ENCODE measurements around the gene NR3C2.

The NR3C2 gene

DNA sequence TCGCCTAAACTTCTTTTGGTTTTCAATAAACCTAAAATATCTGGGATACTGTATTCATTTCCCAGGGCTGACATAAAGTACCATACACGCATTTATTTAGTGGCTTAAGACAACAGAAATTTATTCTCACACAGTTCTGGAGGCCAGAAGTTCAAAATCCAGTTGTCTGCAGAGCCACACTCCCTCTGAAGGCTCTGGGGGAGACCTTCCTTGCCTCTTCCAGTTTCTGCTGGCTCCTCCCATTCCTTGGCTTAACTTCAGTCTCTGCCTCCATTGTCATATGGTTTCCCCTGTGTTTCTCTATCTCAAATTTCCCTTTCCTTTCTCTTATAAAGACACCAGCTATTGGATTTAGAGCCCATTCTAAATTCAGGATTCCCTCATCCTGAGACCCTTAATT is 44.4 kb downstream of the NR3C2 start:
- H3K27ac ChIP-seq (ENCODE audit: low read length) = no peak overlapping the region
- TF ChIP-seq EZH2 (optimal IDR thresholded peaks at IDR 0.05; ENCODE audit: low read depth, low read length) = no peak
- no peak for TF ChIP-seq EZH2phosphoT487 (IDR thresholded peaks at IDR 0.05; ENCODE audit: low read length)
- TF ChIP-seq, protein P1, sequence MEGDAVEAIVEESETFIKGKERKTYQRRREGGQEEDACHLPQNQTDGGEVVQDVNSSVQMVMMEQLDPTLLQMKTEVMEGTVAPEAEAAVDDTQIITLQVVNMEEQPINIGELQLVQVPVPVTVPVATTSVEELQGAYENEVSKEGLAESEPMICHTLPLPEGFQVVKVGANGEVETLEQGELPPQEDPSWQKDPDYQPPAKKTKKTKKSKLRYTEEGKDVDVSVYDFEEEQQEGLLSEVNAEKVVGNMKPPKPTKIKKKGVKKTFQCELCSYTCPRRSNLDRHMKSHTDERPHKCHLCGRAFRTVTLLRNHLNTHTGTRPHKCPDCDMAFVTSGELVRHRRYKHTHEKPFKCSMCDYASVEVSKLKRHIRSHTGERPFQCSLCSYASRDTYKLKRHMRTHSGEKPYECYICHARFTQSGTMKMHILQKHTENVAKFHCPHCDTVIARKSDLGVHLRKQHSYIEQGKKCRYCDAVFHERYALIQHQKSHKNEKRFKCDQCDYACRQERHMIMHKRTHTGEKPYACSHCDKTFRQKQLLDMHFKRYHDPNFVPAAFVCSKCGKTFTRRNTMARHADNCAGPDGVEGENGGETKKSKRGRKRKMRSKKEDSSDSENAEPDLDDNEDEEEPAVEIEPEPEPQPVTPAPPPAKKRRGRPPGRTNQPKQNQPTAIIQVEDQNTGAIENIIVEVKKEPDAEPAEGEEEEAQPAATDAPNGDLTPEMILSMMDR (IDR thresholded peaks at IDR 0.05; ENCODE audit: low read length) = no peak
- no peaks in the 10 kb centered on the region for H3K36me3 ChIP-seq (replicated peaks; ENCODE audit: insufficient read depth, low read length)
- no peaks in the 10 kb centered on the region for H3K9me2 ChIP-seq (replicated peaks; ENCODE audit: insufficient read depth, low read length)
- H4K20me1 ChIP-seq (ENCODE audit: insufficient read depth, low read length) = no peaks in the 10 kb centered on the region
- no peaks in the 10 kb centered on the region for H3K4me1 ChIP-seq (ENCODE audit: low read length)
- no peak overlapping the region for H3K4me2 ChIP-seq (ENCODE audit: low read depth, low read length)
- H3K4me3 ChIP-seq (ENCODE audit: low read length) = no peak overlapping the region
- no peak overlapping the region for H3K9ac ChIP-seq (ENCODE audit: low read length)
- no peak for DNase-seq
- no peaks in the 10 kb centered on the region for H3K79me2 ChIP-seq (ENCODE audit: low read length)
- H3F3A ChIP-seq (ENCODE audit: insufficient read depth, low read length) = no peaks in the 10 kb centered on the region
- no peaks in the 10 kb centered on the region for H3K9me3 ChIP-seq (replicated peaks; ENCODE audit: insufficient read depth, low read length)
- H3K27me3 ChIP-seq (replicated peaks; ENCODE audit: insufficient read depth, low read length) = no peaks in the 10 kb centered on the region
- no peak overlapping the region for H2AFZ ChIP-seq (ENCODE audit: low read length)

DNA sequence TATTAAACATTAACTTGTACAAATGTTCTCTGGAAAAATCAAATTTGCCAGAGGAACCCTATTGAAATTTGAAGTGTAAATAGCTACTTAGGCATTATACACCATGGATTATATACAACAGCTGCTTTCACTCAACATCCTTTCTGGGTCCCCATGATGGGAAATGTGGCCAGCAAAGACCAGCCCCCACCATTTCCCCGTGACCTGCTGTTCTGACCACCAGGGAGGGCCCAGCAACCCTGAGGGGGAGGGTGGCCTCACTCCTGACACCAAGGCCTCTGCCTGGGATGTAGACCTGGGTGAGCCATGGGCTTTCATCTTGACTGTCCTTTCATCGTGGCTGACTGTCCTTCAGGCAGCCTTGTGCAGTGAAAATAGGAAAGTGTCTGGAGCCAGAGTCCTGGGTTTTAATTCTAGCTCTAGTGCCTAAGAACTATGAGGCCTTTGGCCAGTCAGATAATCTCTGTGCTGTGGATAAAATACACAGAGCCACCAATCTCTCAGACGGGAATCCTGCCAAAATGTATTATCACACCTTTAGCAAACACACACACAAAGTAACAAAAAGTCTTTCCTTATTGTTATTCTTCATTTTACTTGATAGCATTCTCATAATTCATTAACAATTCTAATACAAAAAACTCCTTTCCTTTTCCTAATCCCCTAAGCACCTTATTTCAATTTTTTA is 45.1 kb downstream of the NR3C2 start:
- TF ChIP-seq EZH2 (optimal IDR thresholded peaks at IDR 0.05; ENCODE audit: low read depth, low read length) (no peak), EZH2phosphoT487 (IDR thresholded peaks at IDR 0.05; ENCODE audit: low read length) (no peak)
- H2AFZ ChIP-seq (ENCODE audit: low read length) = no peak overlapping the region
- H3K9me2 ChIP-seq (replicated peaks; ENCODE audit: insufficient read depth, low read length) = no peaks in the 10 kb centered on the region
- H3K9ac ChIP-seq (ENCODE audit: low read length) = no peak overlapping the region
- H3K4me2 ChIP-seq (ENCODE audit: low read depth, low read length) = no peak overlapping the region
- H3F3A ChIP-seq (ENCODE audit: insufficient read depth, low read length) = no peaks in the 10 kb centered on the region
- H3K4me1 ChIP-seq (ENCODE audit: low read length) = no peaks in the 10 kb centered on the region
- no peaks in the 10 kb centered on the region for H3K27me3 ChIP-seq (replicated peaks; ENCODE audit: insufficient read depth, low read length)
- no peaks in the 10 kb centered on the region for H3K36me3 ChIP-seq (replicated peaks; ENCODE audit: insufficient read depth, low read length)
- H3K27ac ChIP-seq (ENCODE audit: low read length) = no peak overlapping the region
- no peaks in the 10 kb centered on the region for H3K79me2 ChIP-seq (ENCODE audit: low read length)
- no peak for DNase-seq
- H3K9me3 ChIP-seq (replicated peaks; ENCODE audit: insufficient read depth, low read length) = no peaks in the 10 kb centered on the region
- no peak overlapping the region for H3K4me3 ChIP-seq (ENCODE audit: low read length)
- no peaks in the 10 kb centered on the region for H4K20me1 ChIP-seq (ENCODE audit: insufficient read depth, low read length)

DNA sequence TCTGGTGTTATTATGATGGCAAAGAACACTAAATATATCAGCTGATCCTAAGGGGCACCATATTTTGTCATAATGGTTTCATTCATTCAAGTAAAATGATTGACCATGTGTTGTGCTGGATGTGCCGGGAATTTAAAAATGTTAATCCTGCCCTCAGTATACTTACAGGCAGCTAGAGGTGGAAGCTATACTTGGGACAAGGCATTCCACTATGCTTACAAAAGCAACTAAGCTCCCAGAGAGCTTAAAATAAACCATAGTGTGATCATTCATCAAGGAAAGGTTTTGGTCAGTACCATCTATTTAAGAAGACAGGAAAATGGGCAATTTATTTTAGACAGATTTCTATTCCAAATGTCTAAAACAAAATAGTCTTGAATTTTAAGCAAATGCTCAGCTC is 46.4 kb downstream of the NR3C2 start:
- H3K4me1 ChIP-seq (ENCODE audit: low read length) = no peaks in the 10 kb centered on the region
- H4K20me1 ChIP-seq (ENCODE audit: insufficient read depth, low read length) = no peaks in the 10 kb centered on the region
- no peak overlapping the region for H2AFZ ChIP-seq (ENCODE audit: low read length)
- no peaks in the 10 kb centered on the region for H3K9me3 ChIP-seq (replicated peaks; ENCODE audit: insufficient read depth, low read length)
- H3F3A ChIP-seq (ENCODE audit: insufficient read depth, low read length) = no peaks in the 10 kb centered on the region
- TF ChIP-seq EZH2phosphoT487 (IDR thresholded peaks at IDR 0.05; ENCODE audit: low read length) (no peak), EZH2 (optimal IDR thresholded peaks at IDR 0.05; ENCODE audit: low read depth, low read length) (no peak)
- TF ChIP-seq, protein P1 (IDR thresholded peaks at IDR 0.05; ENCODE audit: low read length) = no peak
- no peak for DNase-seq
- no peak overlapping the region for H3K4me3 ChIP-seq (ENCODE audit: low read length)
- H3K9ac ChIP-seq (ENCODE audit: low read length) = no peak overlapping the region
- H3K27ac ChIP-seq (ENCODE audit: low read length) = no peak overlapping the region
- H3K36me3 ChIP-seq (replicated peaks; ENCODE audit: insufficient read depth, low read length) = no peaks in the 10 kb centered on the region
- no peaks in the 10 kb centered on the region for H3K9me2 ChIP-seq (replicated peaks; ENCODE audit: insufficient read depth, low read length)
- H3K4me2 ChIP-seq (ENCODE audit: low read depth, low read length) = no peak overlapping the region
- H3K27me3 ChIP-seq (replicated peaks; ENCODE audit: insufficient read depth, low read length) = no peaks in the 10 kb centered on the region
- no peaks in the 10 kb centered on the region for H3K79me2 ChIP-seq (ENCODE audit: low read length)

DNA sequence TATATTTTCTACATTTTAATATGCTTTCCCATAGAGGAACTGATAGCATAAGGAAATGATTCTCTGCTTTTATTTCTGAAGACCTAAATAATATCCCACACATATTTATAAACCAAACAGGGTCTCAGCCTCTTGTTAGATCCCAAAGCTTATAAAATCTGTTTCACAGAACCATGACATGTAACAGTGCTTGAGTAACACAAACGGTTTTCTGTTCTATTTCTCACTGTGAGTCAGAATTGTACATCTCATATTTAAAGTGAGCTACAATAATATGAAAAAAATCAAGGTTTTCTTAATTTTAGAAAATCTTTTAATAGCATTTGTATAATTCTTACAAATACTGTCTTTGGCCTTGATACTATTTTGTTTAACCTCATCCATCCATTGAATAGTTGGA is 51.2 kb downstream of the NR3C2 start:
- Histone ChIP-seq H3F3A (ENCODE audit: insufficient read depth, low read length) (no peaks in the 10 kb centered on the region), H3K4me3 (ENCODE audit: low read length) (no peak overlapping the region), H3K4me1 (ENCODE audit: low read length) (no peaks in the 10 kb centered on the region), H3K36me3 (replicated peaks; ENCODE audit: insufficient read depth, low read length) (no peaks in the 10 kb centered on the region), H3K27me3 (replicated peaks; ENCODE audit: insufficient read depth, low read length) (no peaks in the 10 kb centered on the region), H3K4me2 (ENCODE audit: low read depth, low read length) (no peak overlapping the region), H3K79me2 (ENCODE audit: low read length) (no peaks in the 10 kb centered on the region), H3K9ac (ENCODE audit: low read length) (no peak overlapping the region), H3K27ac (ENCODE audit: low read length) (no peak overlapping the region), H3K9me3 (replicated peaks; ENCODE audit: insufficient read depth, low read length) (no peaks in the 10 kb centered on the region), H2AFZ (ENCODE audit: low read length) (no peak overlapping the region), H3K9me2 (replicated peaks; ENCODE audit: insufficient read depth, low read length) (no peaks in the 10 kb centered on the region), H4K20me1 (ENCODE audit: insufficient read depth, low read length) (no peaks in the 10 kb centered on the region)
- DNase-seq = no peak
- TF ChIP-seq EZH2 (optimal IDR thresholded peaks at IDR 0.05; ENCODE audit: low read depth, low read length) (no peak), EZH2phosphoT487 (IDR thresholded peaks at IDR 0.05; ENCODE audit: low read length) (no peak)
- TF ChIP-seq, protein P1 (IDR thresholded peaks at IDR 0.05; ENCODE audit: low read length) = no peak
